SU-DHL-6 (cell line): ENCODE measurements around the gene SRRM4.
"Not testable (repeated sequence)": the region's sequence is repeated elsewhere in the genome, so short reads cannot be mapped to it uniquely, and the experiment has no call there.

ENCODE experiments used
- EZH2phosphoT487 ChIP-seq: fragments of 200-600 bp; sonication (generic), shearing (Covaris generic); conservative IDR thresholded peaks from 2 replicates; pipeline ENCODE4 v1.6.1; 2018; ENCODE audit warnings: mild to moderate bottlenecking, antibody characterized with exemption, low read length, moderate library complexity, mixed read lengths
- TF ChIP-seq, protein P1 (sequence below): fragments of 200-600 bp; sonication (generic); IDR thresholded peaks from one replicate; pipeline ENCODE4 v1.5.1; 2017; ENCODE audit warnings: antibody characterized with exemption, mild to moderate bottlenecking, low read length, moderate library complexity; ENCODE audit not compliant: insufficient read depth, poor library complexity, severe bottlenecking

- TF ChIP-seq, protein P1, sequence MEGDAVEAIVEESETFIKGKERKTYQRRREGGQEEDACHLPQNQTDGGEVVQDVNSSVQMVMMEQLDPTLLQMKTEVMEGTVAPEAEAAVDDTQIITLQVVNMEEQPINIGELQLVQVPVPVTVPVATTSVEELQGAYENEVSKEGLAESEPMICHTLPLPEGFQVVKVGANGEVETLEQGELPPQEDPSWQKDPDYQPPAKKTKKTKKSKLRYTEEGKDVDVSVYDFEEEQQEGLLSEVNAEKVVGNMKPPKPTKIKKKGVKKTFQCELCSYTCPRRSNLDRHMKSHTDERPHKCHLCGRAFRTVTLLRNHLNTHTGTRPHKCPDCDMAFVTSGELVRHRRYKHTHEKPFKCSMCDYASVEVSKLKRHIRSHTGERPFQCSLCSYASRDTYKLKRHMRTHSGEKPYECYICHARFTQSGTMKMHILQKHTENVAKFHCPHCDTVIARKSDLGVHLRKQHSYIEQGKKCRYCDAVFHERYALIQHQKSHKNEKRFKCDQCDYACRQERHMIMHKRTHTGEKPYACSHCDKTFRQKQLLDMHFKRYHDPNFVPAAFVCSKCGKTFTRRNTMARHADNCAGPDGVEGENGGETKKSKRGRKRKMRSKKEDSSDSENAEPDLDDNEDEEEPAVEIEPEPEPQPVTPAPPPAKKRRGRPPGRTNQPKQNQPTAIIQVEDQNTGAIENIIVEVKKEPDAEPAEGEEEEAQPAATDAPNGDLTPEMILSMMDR: not testable (repeated sequence)
- TF ChIP-seq EZH2phosphoT487: not testable (repeated sequence)
Observed at GRCh38 chr12:119008273-119008672, 26.9 kb downstream of the SRRM4 start.
